Measurements from ENCODE around the gene CCDC178. TPM values are rescaled to one million over a fixed set of nuclear protein-coding genes. Genes with fewer than 3 reads are reported as not detected.

The CCDC178 gene
- total RNA-seq, 3 donors from 2014 or later: not detected

- intact Hi-C loops (cut with DNase I, micrococcal nuclease): no loop called here
- ATAC-seq (peak; percentile 83), DNase-seq (no peak)
- TF ChIP-seq CTCF (IDR thresholded peaks at IDR 0.05): no peak
- Histone ChIP-seq H3K4me3 (no peak overlapping the region), H3K36me3 (ENCODE audit: low read depth) (no peaks in the 10 kb centered on the region), H3K4me1 (ENCODE audit: low read depth) (no peaks in the 10 kb centered on the region), H3K9me3 (no peaks in the 10 kb centered on the region)
These were observed 519.4 kb downstream of the CCDC178 start for GRCh38 chr18:32920796-32921787.

- intact Hi-C loops (cut with DNase I, micrococcal nuclease): no loop called here
- ATAC-seq: peak; percentile 67
- peak in 1 of 3 donors; percentile 3 for DNase-seq
- Histone ChIP-seq H3K9me3 (no peaks in the 10 kb centered on the region), H3K4me3 (no peak overlapping the region), H3K36me3 (ENCODE audit: low read depth) (no peaks in the 10 kb centered on the region), H3K4me1 (ENCODE audit: low read depth) (no peaks in the 10 kb centered on the region)
- no peak for TF ChIP-seq CTCF (IDR thresholded peaks at IDR 0.05)
These were observed 520.7 kb downstream of the CCDC178 start for GRCh38 chr18:32919799-32920198.

GRCh38 chr18:32918692-32919250 lies 521.8 kb downstream of the CCDC178 start:
- no peak for TF ChIP-seq CTCF (IDR thresholded peaks at IDR 0.05)
- ATAC-seq (no peak), DNase-seq (no peak)
- Histone ChIP-seq H3K4me3 (no peak overlapping the region), H3K9me3 (no peaks in the 10 kb centered on the region), H3K4me1 (ENCODE audit: low read depth) (no peaks in the 10 kb centered on the region), H3K36me3 (ENCODE audit: low read depth) (no peaks in the 10 kb centered on the region)
- intact Hi-C loops (cut with DNase I, micrococcal nuclease): no loop called here

- H3K4me1 ChIP-seq (ENCODE audit: low read depth): no peaks in the 10 kb centered on the region
- H3K36me3 ChIP-seq (ENCODE audit: low read depth): no peaks in the 10 kb centered on the region
- intact Hi-C loops (cut with DNase I, micrococcal nuclease): no loop called here
- H3K4me3 ChIP-seq: no peak overlapping the region
- H3K9me3 ChIP-seq: no peaks in the 10 kb centered on the region
- ATAC-seq (no peak), DNase-seq (no peak)
- no peak for TF ChIP-seq CTCF (IDR thresholded peaks at IDR 0.05)
These were observed 525.0 kb downstream of the CCDC178 start for GRCh38 chr18:32915516-32915915.

- TF ChIP-seq CTCF (IDR thresholded peaks at IDR 0.05): no peak
- Histone ChIP-seq H3K9me3 (no peaks in the 10 kb centered on the region), H3K36me3 (ENCODE audit: low read depth) (no peaks in the 10 kb centered on the region), H3K4me1 (ENCODE audit: low read depth) (no peaks in the 10 kb centered on the region), H3K4me3 (no peak overlapping the region)
- intact Hi-C loops (cut with DNase I, micrococcal nuclease): no loop called here
- DNase-seq: no peak
- ATAC-seq: no peak
These were observed 528.7 kb downstream of the CCDC178 start for GRCh38 chr18:32911660-32912284.
